ENCODE results near the gene KLHL33.
"Not testable (repeated sequence)": the region's sequence is repeated elsewhere in the genome, so short reads cannot be mapped to it uniquely, and the experiment has no call there.

KLHL33 gene

GRCh38 chr14:20446889-20447288 is 10.9 kb upstream of the KLHL33 start:
- in situ Hi-C loops (cut with MboI; ENCODE audit: low sequenced_read_pairs, unreplicated experiment): no loop called here
- DNase-seq (ENCODE audit: low spot score): no peak
- TF ChIP-seq CTCF (IDR thresholded peaks at IDR 0.05; ENCODE audit: borderline replicate concordance, control extremely low read depth, extremely low read depth, insufficient read depth, missing control alignments): no peak

GRCh38 chr14:20443650-20444049 is 7.7 kb upstream of the KLHL33 start:
- in situ Hi-C loops (cut with MboI; ENCODE audit: low sequenced_read_pairs, unreplicated experiment); DNase-seq (ENCODE audit: low spot score): not testable (repeated sequence)

GRCh38 chr14:20441461-20441860 is 5.5 kb upstream of the KLHL33 start:
- no peak for TF ChIP-seq CTCF (IDR thresholded peaks at IDR 0.05; ENCODE audit: borderline replicate concordance, control extremely low read depth, extremely low read depth, insufficient read depth, missing control alignments)
- DNase-seq (ENCODE audit: low spot score): no peak
- in situ Hi-C loops (cut with MboI; ENCODE audit: low sequenced_read_pairs, unreplicated experiment): no loop called here

GRCh38 chr14:20440882-20441281 is 4.9 kb upstream of the KLHL33 start:
- TF ChIP-seq CTCF (IDR thresholded peaks at IDR 0.05; ENCODE audit: borderline replicate concordance, control extremely low read depth, extremely low read depth, insufficient read depth, missing control alignments): no peak
- in situ Hi-C loops (cut with MboI; ENCODE audit: low sequenced_read_pairs, unreplicated experiment): no loop called here
- DNase-seq (ENCODE audit: low spot score): no peak

- no peak for DNase-seq (ENCODE audit: low spot score)
- TF ChIP-seq CTCF (IDR thresholded peaks at IDR 0.05; ENCODE audit: borderline replicate concordance, control extremely low read depth, extremely low read depth, insufficient read depth, missing control alignments): no peak
- in situ Hi-C loops (cut with MboI; ENCODE audit: low sequenced_read_pairs, unreplicated experiment): no loop called here
Observed at GRCh38 chr14:20440465-20440864, 4.5 kb upstream of the KLHL33 start.

- in situ Hi-C loops (cut with MboI; ENCODE audit: low sequenced_read_pairs, unreplicated experiment): no loop called here
- no peak for TF ChIP-seq CTCF (IDR thresholded peaks at IDR 0.05; ENCODE audit: borderline replicate concordance, control extremely low read depth, extremely low read depth, insufficient read depth, missing control alignments)
- no peak for DNase-seq (ENCODE audit: low spot score)
Observed at GRCh38 chr14:20438664-20439063, 2.7 kb upstream of the KLHL33 start.

- DNase-seq (ENCODE audit: low spot score): no peak
- no peak for TF ChIP-seq CTCF (IDR thresholded peaks at IDR 0.05; ENCODE audit: borderline replicate concordance, control extremely low read depth, extremely low read depth, insufficient read depth, missing control alignments)
- in situ Hi-C loops (cut with MboI; ENCODE audit: low sequenced_read_pairs, unreplicated experiment): no loop called here
Observed at GRCh38 chr14:20436363-20436755, 393 bp upstream of the KLHL33 start.

Measured in GM13976 (cell line).